B cell (primary cell): Measurements from ENCODE around the gene ADGRD1. TPM values are rescaled to one million over a fixed set of nuclear protein-coding genes. Genes with fewer than 3 reads are reported as not detected.

ENCODE experiments used
- ATAC-seq: fragments of 200-7000 bp; cut with Tn5 transposase; one replicate; pipeline ENCODE4 v1.10.0; 2021; ENCODE audit warnings: low read depth, mild to moderate bottlenecking, moderate number of reproducible peaks, moderate library complexity
- CTCF ChIA-PET: fragments of 350-600 bp; sonication (Branson Sonifier 250); formaldehyde crosslinking; loops from one replicate; lab custom pipeline; 2021; ENCODE audit warnings: antibody characterized with exemption, inconsistent platforms; lab: Charles Lee
- POLR2A ChIA-PET: fragments of 350-600 bp; sonication (Branson Sonifier 250); formaldehyde crosslinking; loops from one replicate; lab custom pipeline; 2021; ENCODE audit warnings: antibody characterized with exemption; lab: Charles Lee
- DNase-seq: peaks from one replicate; pipeline ENCODE4 v3.0.0; 2013
- H2AFZ ChIP-seq: 2 replicates; pipeline ENCODE4 v1.6.1; 2012; ENCODE audit warnings: mild to moderate bottlenecking, low read depth, low read length; ENCODE audit not compliant: insufficient read depth, poor library complexity, severe bottlenecking
- H3K27ac ChIP-seq, 2 donors: 1 replicate in 1 of 2; 2 replicates in 1 of 2; pipeline ENCODE4 v1.5.1; 2012 to 2013; ENCODE audit warnings: low read length in 2 of 2, mild to moderate bottlenecking in 2 of 2, moderate library complexity in 1 of 2
- H3K27me3 ChIP-seq, 4 experiments: fragments of 200-600 bp in 1 of 4; sonication (generic) in 1 of 4; replicated peaks in 1 of 4; 1 replicate in 2 of 4; 2 replicates in 2 of 4; pipeline versions ENCODE4 v1.6.1 to v1.7.0; 2013 to 2016; ENCODE audit warnings: low read length in 3 of 4, mild to moderate bottlenecking in 2 of 4, mixed read lengths in 1 of 4, moderate library complexity in 1 of 4; ENCODE audit not compliant: insufficient read depth in 4 of 4, control insufficient read depth in 3 of 4; ENCODE audit errors: control extremely low read depth in 1 of 4
- H3K36me3 ChIP-seq, 2 experiments: replicated peaks in 1 of 2; 1 replicate in 1 of 2; 2 replicates in 1 of 2; pipeline versions ENCODE4 v1.6.1 to v1.7.1; 2013; ENCODE audit warnings: low read length in 1 of 2; ENCODE audit not compliant: insufficient read depth in 2 of 2, control insufficient read depth in 1 of 2; ENCODE audit errors: control extremely low read depth in 1 of 2, extremely low read depth in 1 of 2
- H3K4me1 ChIP-seq, 2 donors: fragments of 200-600 bp in 1 of 2; sonication (generic) in 1 of 2; 1 replicate in 1 of 2; 2 replicates in 1 of 2; pipeline versions ENCODE4 v1.5.1 to v1.6.1; 2013 to 2017; ENCODE audit warnings: low read length in 2 of 2; ENCODE audit not compliant: control insufficient read depth in 2 of 2, insufficient read depth in 2 of 2
- H3K4me2 ChIP-seq: replicated peaks from 2 replicates; pipeline ENCODE3; 2012; ENCODE audit warnings: mild to moderate bottlenecking, low read depth, low read length; ENCODE audit not compliant: poor library complexity, severe bottlenecking
- H3K4me3 ChIP-seq, 5 experiments: fragments of 200-600 bp in 1 of 5; sonication (generic) in 1 of 5; 1 replicate in 3 of 5; 2 replicates in 2 of 5; pipeline versions ENCODE4 v1.5.1 to v1.7.0; 2011 to 2016; ENCODE audit warnings: low read length in 4 of 5, mild to moderate bottlenecking in 4 of 5, low read depth in 2 of 5, control low read depth in 1 of 5, moderate library complexity in 1 of 5; ENCODE audit not compliant: insufficient read depth in 1 of 5; ENCODE audit errors: control extremely low read depth in 1 of 5, extremely low read depth in 1 of 5
- H3K79me2 ChIP-seq: fragments of 200-600 bp; sonication (generic); one replicate; pipeline ENCODE4 v1.6.0; 2016; ENCODE audit warnings: low read length; ENCODE audit not compliant: control insufficient read depth, insufficient read depth
- H3K9ac ChIP-seq: fragments of 200-600 bp; sonication (generic); 2 replicates; pipeline ENCODE4 v1.6.1; 2017; ENCODE audit warnings: mild to moderate bottlenecking, low read length, moderate library complexity
- H3K9me3 ChIP-seq, 3 donors: one replicate each; pipeline versions ENCODE4 v1.6.1 to v1.7.1; 2013; ENCODE audit warnings: low read length in 2 of 3; ENCODE audit not compliant: control insufficient read depth in 2 of 3, insufficient read depth in 1 of 3; ENCODE audit errors: control extremely low read depth in 1 of 3
- H4K20me1 ChIP-seq: 2 replicates; pipeline ENCODE4 v1.6.0; 2012; ENCODE audit warnings: mild to moderate bottlenecking, low read length; ENCODE audit not compliant: insufficient read depth, control insufficient read depth, poor library complexity, severe bottlenecking
- H3K27ac Mint-ChIP-seq: one replicate; pipeline ENCODE4 v1.8.0; 2021; ENCODE audit warnings: mixed read lengths
- H3K27me3 Mint-ChIP-seq: one replicate; pipeline ENCODE4 v1.8.0; 2021; ENCODE audit warnings: mixed read lengths
- H3K4me1 Mint-ChIP-seq: one replicate; pipeline ENCODE4 v1.8.0; 2021; ENCODE audit warnings: mixed read lengths
- H3K4me3 Mint-ChIP-seq: one replicate; pipeline ENCODE4 v1.8.0; 2021; ENCODE audit warnings: mixed read lengths
- H3K9me3 Mint-ChIP-seq: one replicate; pipeline ENCODE4 v1.8.0; 2022; ENCODE audit warnings: mixed read lengths; ENCODE audit not compliant: insufficient read depth
- EZH2 ChIP-seq: IDR thresholded peaks from 2 replicates; pipeline ENCODE4 v1.6.1; 2012; ENCODE audit warnings: borderline replicate concordance, low read depth, mild to moderate bottlenecking, moderate library complexity, low read length; ENCODE audit not compliant: insufficient read depth, poor library complexity, severe bottlenecking
- WGBS: methylation state at CpG from one replicate; pipeline ENCODE4 v1.1.5; 2013; ENCODE audit warnings: missing lambda C conversion rate; ENCODE audit not compliant: insufficient coverage; 5-methylcytosine and 5-hydroxymethylcytosine counted together
- intact Hi-C: fragments of 100-400 bp; cut with micrococcal nuclease; formaldehyde crosslinking; loops from one replicate; pipeline ENCODE4 v1.10.0; 2022
- polyA plus RNA-seq: library from polyadenylated mRNA; depleted of rRNA; stranded (reverse); fragments of >200 nt; gene quantifications from 2 replicates; pipeline ENCODE4 v1.2.3, GENCODE V29; 2012
- total RNA-seq, 2 donors: library from RNA; stranded (reverse); fragments of 120-200 nt in 1 of 2; gene quantifications; 1 replicate in 1 of 2; 2 replicates in 1 of 2; pipeline versions ENCODE4 v1.2.3 to v1.2.4, GENCODE V29; 2013 to 2022
- TF ChIP-seq, protein P1 (sequence below): fragments of 200-600 bp; IDR thresholded peaks from one replicate; pipeline ENCODE4 v1.8.0; 2022; ENCODE audit warnings: antibody characterized with exemption, mild to moderate bottlenecking

The ADGRD1 gene
- total and polyA plus RNA-seq, 2 donors (not counting 1 experiment from before 2014, with no cell fraction given), result 1.1 to 2.2 TPM

DNA sequence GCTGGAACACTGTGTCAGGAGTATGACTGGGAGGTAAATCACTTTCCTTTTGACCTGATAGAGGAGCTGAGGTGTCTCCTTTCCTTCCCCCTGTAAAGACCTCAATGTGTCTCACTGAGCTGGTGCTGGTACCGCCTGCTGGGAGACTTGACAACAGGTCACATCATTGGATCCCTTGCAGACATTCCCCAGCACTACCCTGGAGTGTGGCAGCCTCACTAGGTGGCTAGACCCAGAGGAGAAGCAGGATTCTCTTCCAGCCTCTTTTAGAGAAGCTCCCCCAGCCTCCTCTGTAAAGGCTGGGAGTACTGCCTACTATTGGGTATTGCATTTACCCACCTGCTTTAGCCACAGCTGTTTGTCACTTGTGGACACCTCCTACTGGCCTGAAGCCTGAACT is 223.9 kb downstream of the ADGRD1 start:
- DNase-seq (no peak), ATAC-seq (no peak)
- Histone ChIP-seq H3K4me3 (no peak overlapping the region), H3K9ac (no peak overlapping the region), H3K27me3 (peaks cover 0 to 4% (median 0%) of the 10 kb centered on the region in 4 experiments), H3K36me3 (no peaks in the 10 kb centered on the region), H3K27ac (no peak overlapping the region), H3K4me1 (no peaks in the 10 kb centered on the region), H4K20me1 (no peaks in the 10 kb centered on the region), H2AFZ (no peak overlapping the region), H3K4me2 (no peak overlapping the region), H3K79me2 (no peaks in the 10 kb centered on the region), H3K9me3 (peaks cover 1 to 31% (median 12%) of the 10 kb centered on the region in 3 donors)
- H3K27ac Mint-ChIP-seq, result no peak overlapping the region
- CTCF ChIA-PET, result no interaction called here
- H3K9me3 Mint-ChIP-seq, result peaks cover 17% of the 10 kb centered on the region
- H3K27me3 Mint-ChIP-seq, result no peaks in the 10 kb centered on the region
- H3K4me3 Mint-ChIP-seq, result no peak overlapping the region
- no peaks in the 10 kb centered on the region for H3K4me1 Mint-ChIP-seq
- TF ChIP-seq EZH2, result no peak
- TF ChIP-seq, protein P1, sequence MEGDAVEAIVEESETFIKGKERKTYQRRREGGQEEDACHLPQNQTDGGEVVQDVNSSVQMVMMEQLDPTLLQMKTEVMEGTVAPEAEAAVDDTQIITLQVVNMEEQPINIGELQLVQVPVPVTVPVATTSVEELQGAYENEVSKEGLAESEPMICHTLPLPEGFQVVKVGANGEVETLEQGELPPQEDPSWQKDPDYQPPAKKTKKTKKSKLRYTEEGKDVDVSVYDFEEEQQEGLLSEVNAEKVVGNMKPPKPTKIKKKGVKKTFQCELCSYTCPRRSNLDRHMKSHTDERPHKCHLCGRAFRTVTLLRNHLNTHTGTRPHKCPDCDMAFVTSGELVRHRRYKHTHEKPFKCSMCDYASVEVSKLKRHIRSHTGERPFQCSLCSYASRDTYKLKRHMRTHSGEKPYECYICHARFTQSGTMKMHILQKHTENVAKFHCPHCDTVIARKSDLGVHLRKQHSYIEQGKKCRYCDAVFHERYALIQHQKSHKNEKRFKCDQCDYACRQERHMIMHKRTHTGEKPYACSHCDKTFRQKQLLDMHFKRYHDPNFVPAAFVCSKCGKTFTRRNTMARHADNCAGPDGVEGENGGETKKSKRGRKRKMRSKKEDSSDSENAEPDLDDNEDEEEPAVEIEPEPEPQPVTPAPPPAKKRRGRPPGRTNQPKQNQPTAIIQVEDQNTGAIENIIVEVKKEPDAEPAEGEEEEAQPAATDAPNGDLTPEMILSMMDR, result no peak
- intact Hi-C loops, result no loop called here
- 100% methylated on average over 1 of the region's 1 CpG for WGBS
- POLR2A ChIA-PET, result no interaction called here

DNA sequence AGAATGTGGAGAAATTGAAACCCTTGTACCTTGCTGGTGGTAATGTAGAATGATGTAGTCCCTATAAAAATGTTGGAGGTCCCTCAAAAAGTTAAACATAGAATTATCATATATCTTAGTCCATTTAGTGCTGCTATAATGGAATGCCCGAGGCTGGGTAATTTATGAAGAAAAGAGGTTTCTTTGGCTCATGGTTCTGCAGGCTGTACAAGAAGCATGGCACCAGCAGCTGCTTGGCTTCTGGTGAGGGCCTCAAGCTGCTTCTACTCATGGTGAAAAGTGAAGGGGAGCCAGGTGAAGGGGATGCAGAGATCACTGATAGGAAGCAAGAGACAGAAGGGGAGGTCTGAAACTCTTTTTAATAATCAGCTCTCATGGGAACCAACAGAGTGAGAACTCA is 233.9 kb downstream of the ADGRD1 start:
- DNase-seq (no peak), ATAC-seq (no peak)
- no peaks in the 10 kb centered on the region for H3K36me3 ChIP-seq
- peaks cover 15% of the 10 kb centered on the region for H3K9me3 Mint-ChIP-seq
- no peak overlapping the region for H3K27ac Mint-ChIP-seq
- TF ChIP-seq, protein P1, result no peak
- no peak for TF ChIP-seq EZH2
- H3K79me2 ChIP-seq, result no peaks in the 10 kb centered on the region
- H3K4me1 ChIP-seq, result no peaks in the 10 kb centered on the region
- H3K27ac ChIP-seq, result no peak overlapping the region
- no peaks in the 10 kb centered on the region for H4K20me1 ChIP-seq
- H2AFZ ChIP-seq, result no peak overlapping the region
- no peaks in the 10 kb centered on the region for H3K27me3 Mint-ChIP-seq
- WGBS, result no CpG with 5 or more reads among the region's 1 CpG
- no peak overlapping the region for H3K4me3 Mint-ChIP-seq
- H3K4me3 ChIP-seq, result no peak overlapping the region
- intact Hi-C loops, result no loop called here
- ChIA-PET CTCF (no interaction called here), POLR2A (no interaction called here)
- no peak overlapping the region for H3K9ac ChIP-seq
- peaks cover 1 to 23% (median 13%) of the 10 kb centered on the region in 3 donors for H3K9me3 ChIP-seq
- no peak overlapping the region for H3K4me2 ChIP-seq
- H3K4me1 Mint-ChIP-seq, result no peaks in the 10 kb centered on the region
- no peaks in the 10 kb centered on the region for H3K27me3 ChIP-seq
